Medulla oblongata (tissue), 1 donor: ENCODE results near the gene PNMA5.
"Not testable (repeated sequence)": the region's sequence is repeated elsewhere in the genome, so short reads cannot be mapped to it uniquely, and the experiment has no call there.

Experiments
- DNase-seq: peaks from one replicate; pipeline ENCODE4 v3.0.0-alpha.2; 2015; ENCODE audit errors: extremely low spot score

PNMA5 gene

DNA sequence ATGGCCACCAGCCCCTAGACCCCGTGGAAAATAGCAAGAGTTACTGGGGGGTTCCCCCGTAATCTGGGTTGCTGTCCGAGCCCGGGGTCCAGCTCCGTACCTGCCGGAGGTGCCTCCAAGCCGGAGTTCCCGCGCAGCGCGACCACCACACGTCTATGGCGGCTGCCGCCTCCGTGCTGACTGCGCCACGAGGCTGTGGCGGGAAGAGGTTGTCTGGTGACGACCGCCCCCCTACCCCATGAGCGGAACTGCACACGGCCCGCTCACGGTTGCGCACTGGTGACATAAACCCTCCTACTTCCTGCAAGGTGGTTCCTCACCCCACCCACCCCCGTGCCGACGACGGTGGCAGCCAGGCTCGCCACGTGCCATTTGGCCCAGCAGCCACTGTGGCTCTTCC, at the start of gene PNMA5:
Gene PNMA5, minus strand, starts transcription at position 184 of the 400 bp plus-strand sequence. CDS start 2,518 bp downstream, outside the sequence.
- DNase-seq = no peak

DNA sequence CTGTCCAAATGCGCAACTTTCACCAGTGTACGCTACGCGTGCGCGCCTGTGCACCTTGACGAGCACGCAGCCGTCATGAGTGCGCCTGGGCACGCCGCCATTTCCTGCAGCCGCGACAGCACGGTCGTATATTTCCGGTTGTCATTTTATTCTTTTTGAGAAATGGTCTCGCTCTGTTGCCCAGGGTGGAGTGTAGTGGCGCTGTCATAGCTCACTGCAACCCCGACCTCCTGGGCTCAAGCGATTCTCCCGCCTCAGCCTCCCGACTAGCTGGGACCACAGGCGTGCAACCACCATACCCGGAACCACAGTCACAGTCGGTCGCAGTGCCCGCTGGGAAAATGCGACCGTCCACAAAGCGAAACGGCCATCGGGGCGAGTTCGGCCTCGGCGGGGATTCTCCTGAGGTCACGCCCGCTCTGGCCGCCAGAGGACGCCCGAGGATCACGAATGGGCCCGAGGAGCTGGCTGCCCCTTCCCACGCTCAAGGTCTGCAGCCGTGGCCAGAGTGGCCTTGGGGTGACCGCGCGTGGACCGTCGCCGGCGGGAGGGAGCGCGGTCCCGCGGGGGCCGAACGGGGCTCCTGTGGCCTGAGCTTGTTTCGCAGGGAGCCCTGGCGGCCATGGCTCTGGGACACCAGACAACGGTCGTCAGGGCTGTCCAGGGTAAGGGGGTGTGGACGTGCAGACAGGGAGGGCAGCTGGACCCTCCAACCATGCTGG, 38.6 kb upstream of the PNMA5 start:
- DNase-seq = peak; percentile 58

DNA sequence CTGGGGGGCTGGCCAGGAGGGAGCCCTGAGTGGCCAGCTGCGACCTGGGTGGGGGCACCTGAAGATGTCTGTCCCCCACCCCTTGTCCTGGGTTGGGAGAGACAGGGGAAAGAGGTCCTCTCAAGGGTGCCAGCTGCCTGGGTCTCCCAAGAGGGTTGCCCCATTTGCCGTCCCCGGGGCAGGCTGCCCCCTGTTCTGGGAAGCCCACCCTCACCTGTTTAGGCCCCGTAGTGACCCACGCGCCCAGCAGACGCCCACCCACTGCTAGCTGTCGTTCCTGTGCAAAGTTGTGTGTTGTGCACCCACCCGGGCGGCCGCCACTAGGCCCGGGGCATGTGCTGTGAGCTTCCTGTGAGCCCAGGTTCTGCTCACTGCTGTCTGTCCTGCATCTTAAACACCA, 36.9 kb upstream of the PNMA5 start:
- DNase-seq = no peak

DNA sequence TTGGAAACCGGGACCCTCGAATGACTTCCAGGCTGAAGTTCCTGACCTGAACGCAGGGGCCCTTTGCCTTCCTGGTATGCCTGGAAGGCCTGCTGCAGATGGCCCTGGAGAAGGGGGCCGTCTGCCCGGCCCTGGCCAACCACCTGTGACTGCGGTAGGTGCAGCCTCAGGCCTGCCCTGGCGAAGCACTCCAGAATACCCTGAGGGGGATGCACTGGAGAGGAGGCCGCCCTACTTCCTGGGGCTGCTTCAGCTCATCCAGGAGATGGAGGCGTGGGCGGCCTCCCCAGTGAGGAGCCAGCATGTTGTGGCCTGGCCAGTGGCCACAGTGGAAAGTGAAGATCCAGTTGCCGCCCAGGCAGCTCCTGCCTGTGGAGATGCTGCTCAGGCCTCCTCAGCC, 36.0 kb upstream of the PNMA5 start:
- no peak for DNase-seq

DNA sequence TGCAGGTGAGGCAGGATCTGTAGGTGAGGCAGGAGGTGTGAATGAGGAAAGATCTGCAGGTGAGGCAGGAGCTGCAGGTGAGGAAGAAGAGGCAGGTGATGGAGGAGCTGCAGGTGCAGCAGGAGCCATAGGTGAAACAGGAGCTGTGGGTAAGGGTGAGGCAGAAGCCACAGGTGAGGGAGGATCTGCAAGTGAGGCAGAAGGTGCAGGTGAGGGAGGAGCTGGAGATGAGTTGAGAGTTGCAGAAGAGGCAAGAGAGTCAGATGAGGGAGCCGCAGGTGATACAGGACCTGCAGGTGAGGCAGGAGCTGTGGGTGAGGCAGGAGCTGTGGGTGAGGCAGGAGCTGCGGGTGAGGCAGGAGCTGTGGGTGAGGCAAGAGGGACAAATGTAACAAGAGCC, 35.2 kb upstream of the PNMA5 start:
- DNase-seq = no peak

DNA sequence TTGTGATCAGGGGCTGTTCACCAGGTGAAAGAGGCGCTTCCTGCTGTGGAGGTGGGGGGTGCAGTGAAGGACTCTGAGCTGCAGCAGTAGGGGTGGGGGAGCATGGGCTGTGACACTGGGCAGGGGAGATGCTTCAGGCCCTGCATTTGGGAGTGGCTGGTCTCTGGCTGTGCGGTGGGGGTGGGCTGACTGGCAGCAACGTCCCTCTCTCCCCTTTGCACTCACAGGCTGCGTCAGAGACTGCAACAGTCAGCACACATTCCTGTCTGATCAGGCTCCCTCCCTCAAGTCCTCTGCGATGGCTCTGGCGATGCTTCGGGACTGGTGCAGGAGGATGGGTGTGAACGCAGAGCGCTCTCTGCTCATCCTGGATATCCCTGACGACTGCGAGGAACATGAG, 34.6 kb upstream of the PNMA5 start:
- DNase-seq = not testable (repeated sequence)

DNA sequence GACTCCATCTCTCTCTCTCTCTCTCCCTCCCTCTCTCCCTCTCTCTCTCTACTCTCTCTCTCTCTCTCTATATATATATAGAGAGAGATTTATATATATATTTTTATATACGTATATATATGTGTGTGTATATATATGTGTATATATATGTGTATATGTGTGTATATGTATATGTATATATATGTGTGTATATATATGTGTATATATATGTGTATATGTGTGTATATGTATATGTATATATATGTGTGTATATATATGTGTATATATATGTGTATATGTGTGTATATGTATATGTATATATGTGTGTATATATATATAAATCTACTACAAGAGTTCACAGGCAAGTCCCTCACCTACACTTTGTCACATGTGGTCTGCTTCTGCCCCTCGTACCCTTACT, 32.6 kb upstream of the PNMA5 start:
- DNase-seq = not testable (repeated sequence)

DNA sequence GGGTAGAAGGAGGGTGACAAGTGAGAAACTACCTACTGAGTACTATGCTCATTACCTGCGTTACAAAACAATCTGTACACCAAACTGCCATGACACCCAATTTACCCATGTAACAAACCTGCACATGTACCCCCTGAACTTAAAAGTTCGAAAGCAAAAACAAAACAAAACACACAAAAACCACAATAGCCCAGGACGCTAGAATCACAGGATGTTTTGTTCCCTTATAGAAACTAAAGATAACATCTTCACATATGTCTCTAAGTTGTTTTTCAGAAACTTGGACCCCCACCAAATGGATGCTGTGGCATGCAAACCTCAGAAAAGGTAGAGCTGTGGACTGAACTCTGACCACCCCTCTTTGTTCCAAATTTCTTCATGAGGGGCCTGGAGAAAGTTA, 25.2 kb upstream of the PNMA5 start:
- DNase-seq = no peak

DNA sequence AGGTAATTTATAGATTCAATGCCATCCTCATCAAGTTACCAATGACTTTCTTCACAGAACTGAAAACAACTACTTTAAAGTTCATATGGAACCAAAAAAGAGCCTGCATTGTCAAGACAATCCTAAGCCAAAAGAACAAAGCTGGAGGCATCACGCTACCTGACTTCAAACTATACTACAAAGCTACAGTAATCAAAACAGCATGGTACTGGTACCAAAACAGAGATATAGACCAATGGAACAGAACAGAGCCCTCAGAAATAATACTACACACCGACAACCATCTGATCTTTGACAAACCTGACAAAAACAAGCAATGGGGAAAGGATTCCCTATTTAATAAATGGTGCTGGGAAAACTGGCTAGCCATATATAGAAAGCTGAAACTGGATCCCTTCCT, 23.3 kb upstream of the PNMA5 start:
- not testable (repeated sequence) for DNase-seq

DNA sequence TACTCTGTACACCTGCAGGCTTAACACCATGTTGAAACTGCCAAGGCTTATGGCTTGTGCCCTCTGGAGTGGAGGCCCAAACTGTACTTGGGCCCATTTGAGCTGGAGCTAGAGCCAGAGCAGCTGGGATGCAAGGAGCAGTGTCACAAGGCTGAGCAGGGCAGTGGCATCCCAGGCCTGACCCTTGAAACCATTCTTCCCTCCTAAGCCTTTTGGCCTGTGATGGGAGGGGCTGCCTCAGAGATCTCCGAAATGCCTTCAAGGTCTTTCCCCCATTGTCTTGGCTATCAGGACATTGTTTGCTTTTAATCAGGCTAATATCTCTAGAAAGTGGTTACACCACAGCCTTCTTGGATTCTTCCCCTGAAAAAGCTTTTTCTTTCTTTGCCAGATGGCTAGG, 10.9 kb upstream of the PNMA5 start:
- no peak for DNase-seq

DNA sequence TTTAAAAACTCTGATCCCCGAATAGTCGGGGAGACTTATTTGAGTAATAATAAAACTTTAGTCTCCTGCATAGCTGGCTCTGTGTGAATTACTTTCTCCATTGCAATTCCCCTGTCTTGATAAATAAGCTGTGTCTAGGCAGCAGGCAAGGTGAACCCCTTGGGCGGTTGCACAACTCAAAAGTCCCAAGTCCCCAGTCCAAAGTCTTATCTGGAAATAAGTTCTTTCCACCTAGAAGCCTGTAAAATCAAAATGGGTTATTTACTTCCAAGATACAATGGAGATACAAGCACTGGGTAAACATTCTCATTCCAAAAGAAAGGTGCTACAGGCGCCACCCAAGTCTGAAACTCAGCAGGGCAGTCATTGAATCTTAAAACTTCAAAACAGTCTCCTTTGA, 10.1 kb upstream of the PNMA5 start:
- DNase-seq = no peak

DNA sequence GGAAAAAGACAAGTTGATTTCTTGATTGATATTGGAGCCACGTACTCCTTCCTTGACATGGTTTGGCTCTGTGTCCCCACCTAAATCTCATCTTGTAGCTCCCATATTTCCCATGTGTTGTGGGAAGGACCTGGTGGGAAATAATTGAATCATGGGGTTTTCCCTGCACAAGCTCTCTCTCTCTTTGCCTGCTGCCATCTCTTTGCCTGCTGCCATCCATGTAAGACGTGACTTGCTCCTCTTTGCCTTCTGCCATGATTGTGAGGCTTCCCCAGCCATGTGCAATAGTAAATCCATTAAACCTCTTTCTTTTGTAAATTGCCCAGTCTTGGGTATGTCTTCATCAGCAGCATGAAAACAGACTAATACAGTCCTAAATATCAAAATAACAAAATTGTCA, 8.3 kb upstream of the PNMA5 start:
- not testable (repeated sequence) for DNase-seq

DNA sequence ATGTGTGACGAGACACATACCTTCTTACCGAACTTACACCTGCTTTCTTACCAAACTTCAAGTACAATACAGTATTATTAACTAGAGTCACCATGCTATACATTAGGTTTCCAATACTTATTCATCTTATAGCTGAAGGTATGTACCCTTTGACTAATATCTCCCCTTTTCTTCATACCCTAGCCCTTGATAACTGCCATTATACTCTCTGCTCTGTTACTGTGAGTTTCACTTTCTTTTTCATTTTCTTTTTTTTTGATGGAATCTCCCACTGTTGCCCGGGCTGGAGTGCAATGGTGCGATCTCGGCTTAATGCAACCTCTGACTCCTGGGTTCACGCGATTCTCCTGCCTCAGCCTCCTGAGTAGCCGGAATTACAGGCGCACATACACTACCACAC, 3.4 kb upstream of the PNMA5 start:
- no peak for DNase-seq

DNA sequence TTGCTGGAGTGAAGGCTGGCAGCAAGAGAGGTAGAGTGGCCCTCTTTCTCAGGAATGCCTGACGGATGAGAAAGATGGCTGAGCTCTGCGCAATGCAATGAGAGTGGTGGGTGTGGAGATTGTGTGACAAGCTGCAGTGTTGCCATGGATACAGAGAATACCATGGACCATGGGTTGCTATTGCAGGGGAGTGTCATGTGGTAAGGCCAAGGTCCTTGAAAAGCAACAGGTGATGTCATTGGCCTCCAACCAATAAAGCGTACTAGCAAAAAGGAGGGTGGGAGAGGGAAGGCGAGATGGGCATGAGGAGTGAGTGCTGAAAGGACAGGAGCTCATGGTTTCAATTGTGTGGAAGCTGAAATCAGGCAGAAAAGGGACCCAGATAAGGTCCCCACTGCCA, 1.8 kb downstream of the PNMA5 start:
- no peak for DNase-seq

DNA sequence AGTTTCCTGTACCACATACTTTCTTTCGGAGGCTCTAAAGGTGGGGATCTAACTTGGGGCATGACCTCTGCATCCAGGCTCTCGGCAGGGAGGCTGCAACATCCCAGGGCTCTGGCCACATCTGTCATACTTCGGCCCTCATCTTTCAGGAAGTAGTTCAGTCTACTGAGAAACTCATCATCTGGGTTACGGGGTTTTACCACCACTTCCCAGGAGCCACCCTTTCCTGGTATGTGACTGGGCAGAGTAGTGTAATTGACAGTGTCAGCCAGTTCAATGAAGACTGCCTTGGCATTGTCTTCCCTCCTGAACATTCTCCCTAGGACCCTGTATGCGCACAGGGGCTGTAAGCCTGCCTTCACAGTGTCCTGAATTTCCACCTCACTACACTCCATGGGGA, 2.8 kb downstream of the PNMA5 start:
- DNase-seq = no peak

DNA sequence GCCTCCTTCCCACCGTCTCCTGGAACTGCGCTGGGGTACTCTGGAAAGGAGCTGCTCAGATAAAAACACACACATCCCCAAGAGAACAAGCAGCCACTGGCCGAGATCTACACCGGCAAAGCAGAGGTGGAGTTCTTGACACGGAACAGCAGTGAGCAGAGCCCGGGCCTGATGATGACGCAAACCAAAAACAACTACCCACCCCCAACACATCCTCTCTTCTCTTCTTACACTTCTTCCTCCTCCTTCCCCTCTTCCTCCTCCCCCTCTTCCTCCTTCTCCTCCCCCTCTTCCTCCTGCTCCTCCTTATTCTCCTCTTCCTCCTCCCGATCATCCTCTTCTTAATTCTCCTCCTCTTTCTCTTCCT, 4.6 kb downstream of the PNMA5 start:
- DNase-seq = peak; percentile 16

DNA sequence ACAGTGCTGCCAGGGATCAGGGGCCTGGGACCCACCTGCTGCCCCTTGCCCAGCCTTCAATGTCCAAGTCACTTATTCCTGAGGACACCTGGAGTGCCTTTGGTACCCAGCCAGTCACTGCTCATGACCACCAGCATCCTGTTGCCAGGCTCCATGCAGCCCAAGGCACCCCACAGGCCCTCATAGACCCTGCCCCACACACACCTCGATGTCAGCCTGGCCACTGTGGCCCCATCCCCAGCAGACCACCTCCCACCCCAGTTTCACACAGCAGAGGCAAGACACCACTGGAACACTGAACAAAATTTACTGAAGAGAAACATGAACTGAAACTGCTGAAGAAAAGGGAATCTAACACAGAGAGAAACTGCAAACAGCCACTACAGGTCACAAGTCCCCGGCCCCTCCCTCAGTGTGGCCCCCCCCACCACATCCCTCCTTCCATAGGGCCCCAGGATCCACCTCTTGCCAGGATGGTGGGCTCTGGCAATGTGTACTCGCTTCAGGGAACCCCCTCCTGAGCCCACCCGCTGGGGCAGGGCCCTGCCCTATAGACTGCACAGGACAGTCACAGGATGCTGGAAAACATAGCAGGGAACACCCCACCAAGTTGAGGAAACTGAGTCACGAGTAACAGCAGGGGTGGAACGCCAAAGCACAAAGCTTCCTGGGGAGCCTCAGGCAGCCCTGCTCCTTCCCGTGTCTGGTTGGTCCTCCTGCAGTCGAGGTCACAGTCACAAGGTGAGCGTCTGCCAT, 5.2 kb downstream of the PNMA5 start:
- DNase-seq = peak; percentile 13

DNA sequence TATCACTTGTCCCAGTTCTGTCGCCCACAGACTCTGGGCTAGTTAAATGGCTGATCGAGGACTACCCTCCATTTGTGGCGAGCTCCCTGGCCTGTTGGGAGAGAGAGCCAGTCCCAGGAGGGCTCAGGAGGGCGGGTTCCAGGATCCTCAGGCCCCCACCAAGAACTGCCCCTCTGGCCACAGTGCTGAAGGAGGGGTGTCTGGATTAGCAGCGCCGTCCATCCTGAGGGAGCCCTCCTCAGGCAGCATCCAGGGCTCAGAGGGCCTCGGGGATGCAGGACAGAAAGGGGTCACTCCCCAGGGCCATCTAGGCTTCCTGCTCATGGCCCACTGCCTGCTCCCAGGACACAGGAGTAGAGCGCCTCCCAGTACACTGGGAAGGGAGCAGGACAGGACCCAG, 6.1 kb downstream of the PNMA5 start:
- DNase-seq = no peak

DNA sequence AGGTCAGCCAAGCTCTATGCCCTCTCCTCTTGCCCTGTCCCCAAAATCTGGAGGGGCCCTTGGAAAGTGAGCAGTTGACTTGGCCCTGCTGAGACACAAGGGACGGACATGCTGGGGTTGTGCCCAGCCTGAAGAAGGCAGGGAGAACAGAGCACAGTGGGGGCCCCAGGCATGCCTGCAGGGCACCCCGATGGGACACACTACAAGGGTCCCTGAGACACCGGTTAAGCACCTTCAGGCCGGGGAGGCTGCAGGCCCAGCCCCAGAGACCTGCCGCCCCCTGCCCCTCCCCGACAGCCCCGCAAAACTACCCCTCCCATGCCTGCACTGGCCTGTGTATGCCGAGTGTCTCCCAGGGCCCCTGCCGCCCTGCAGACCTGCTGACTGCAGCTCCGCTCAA, 6.8 kb downstream of the PNMA5 start:
- not testable (repeated sequence) for DNase-seq

DNA sequence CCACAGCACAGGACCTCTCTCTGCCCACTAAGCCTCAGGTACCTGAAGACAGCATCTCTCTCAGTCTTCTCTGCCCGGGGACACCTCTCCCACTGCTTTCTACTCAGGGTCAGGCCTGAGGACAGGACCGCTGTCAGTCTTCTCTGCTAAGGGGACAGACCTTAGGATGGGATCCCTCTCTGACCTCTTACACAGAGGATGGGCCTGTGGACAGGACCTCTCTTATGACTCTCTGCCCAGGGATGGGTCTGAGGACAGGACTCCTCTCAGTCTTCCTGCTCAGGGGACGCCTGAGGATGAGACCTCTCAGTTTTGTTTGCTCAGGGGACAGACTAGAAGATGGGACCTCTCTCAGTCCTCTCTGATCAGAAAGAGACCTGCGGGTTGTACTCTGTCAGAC, 8.5 kb downstream of the PNMA5 start:
- DNase-seq = not testable (repeated sequence)

DNA sequence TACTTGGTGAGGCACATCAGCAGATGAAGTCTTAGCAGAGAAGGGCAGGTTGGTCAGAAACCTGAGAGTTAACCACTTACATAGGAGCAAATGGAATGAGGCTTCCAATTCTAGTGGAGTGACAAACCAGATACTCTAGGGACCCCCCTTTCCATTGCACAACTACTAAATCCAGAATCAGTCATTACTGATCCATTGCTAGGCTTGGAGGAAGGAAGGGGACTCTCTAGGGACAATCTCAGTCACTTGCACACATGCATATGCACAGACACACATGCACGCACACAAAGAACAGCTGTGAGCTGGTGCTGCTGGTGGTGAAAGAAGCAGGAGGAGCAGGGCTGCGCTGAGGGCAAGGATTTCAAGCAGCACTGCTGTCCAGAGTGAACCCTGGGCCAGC, 25.7 kb downstream of the PNMA5 start:
- DNase-seq = no peak

DNA sequence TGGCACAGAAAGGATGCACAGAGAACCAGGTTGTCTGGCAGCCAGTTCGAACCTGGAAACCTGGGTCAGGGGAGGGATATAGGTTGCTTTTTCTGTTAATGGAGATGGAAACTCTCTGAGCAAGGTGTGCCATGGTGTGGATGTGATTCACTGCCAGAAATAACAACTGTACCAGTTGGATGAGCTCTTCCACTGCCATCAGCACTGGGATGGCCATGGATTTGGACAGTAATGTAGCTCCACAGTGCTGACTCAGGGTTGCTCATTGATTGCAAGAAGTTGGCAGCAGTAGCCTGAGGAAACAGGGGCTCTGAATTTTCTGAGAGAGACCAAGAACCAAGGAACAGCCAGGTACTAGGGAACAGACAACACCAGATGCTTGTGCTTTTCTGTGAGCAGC, 33.8 kb downstream of the PNMA5 start:
- no peak for DNase-seq

DNA sequence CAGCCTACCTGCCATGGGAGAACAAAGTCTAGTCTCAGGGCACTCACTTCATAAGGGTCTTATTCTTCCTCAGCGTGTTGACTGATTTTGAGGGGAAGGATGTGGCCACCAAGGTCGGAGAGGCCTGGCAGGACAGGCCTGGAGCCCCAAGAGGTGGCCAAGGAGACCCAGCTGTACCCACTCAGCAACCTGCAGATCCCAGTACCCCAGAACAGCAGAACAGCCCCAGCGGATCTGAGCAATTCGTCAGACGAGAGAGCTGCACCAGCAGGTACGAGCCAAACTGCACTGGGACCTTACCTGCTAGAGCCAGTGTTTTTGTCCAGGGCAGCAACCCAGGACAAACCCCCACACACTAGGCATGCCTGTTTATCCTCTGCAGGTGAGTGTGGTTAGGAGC, 34.3 kb downstream of the PNMA5 start:
- no peak for DNase-seq
